NCI-H2196 treated with DMSO at 0.1 percent for 48 hours (cell line): Measurements from ENCODE around the gene ABCC10.
A peak's percentile ranks its signal among the peaks of the same experiment; 100 is the strongest.
"Not testable (repeated sequence)": the region's sequence is repeated elsewhere in the genome, so short reads cannot be mapped to it uniquely, and the experiment has no call there.

Source experiments
- DNase-seq: peaks from one replicate; lab custom pipeline; 2025; ENCODE audit not compliant: unreplicated experiment; lab: John Stamatoyannopoulos, UW

Gene ABCC10

GRCh38 chr6:43442935-43443334 lies 15.6 kb downstream of the ABCC10 start:
- DNase-seq: no peak

DNA sequence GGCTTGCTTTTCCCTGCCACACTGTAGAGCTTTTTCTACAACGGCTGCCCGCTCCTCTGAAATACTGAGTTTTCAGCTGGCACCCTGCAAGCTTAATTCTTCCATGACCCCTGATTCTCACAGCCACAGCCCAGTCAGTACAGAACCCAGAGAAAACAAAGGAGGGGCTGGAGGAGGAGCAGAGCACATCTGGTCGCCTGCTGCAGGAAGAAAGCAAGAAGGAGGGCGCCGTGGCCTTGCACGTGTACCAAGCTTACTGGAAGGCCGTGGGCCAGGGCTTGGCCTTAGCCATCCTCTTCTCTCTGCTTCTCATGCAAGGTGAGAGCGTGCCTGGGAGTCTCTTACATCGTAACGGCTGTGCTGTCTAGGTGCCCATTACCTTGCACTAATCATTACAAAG lies 16.7 kb downstream of the ABCC10 start:
- DNase-seq: no peak

DNA sequence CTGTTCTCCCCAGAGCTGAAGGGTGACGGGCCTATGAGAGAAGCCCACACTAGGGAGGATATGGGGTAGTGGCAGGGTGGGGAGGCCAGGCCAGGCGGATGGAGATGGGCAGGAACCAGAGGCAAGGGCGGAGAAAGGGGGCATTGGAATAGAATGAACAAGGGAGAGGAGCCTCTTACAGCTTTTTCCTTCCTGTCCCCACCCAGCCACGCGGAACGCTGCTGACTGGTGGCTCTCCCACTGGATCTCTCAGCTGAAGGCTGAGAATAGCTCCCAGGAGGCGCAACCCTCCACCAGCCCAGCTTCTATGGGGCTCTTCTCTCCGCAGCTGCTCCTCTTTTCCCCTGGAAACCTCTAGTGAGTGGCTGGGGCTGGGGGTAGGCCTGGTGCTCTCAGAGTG lies 17.2 kb downstream of the ABCC10 start:
- no peak for DNase-seq

- DNase-seq: no peak
These were observed 18.2 kb downstream of the ABCC10 start for GRCh38 chr6:43445576-43445975.

- DNase-seq: no peak
These were observed 20.3 kb downstream of the ABCC10 start for GRCh38 chr6:43447604-43448003.

- no peak for DNase-seq
These were observed 21.6 kb downstream of the ABCC10 start for GRCh38 chr6:43448916-43449315.

GRCh38 chr6:43450699-43451131 lies 23.4 kb downstream of the ABCC10 start:
- DNase-seq: no peak

DNA sequence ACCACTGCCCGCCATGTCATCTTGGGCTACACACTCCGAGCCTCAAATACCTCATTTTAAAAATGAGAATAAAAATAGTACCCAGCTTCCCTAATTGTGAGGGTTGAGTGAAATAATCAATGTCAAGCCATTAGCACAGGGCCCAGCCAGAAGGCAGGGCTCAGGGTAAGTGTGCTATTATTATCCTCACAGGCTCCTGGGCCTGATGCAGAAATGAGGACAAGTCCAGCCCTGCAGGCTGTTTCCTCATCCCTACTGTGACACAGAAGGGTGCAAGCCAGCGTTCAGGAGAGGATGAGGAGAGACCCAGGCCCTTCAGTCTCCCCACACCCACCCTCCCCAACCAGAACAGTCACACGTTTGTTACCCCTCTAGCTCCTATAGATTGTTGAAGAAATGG lies 24.0 kb downstream of the ABCC10 start:
- DNase-seq: no peak

DNA sequence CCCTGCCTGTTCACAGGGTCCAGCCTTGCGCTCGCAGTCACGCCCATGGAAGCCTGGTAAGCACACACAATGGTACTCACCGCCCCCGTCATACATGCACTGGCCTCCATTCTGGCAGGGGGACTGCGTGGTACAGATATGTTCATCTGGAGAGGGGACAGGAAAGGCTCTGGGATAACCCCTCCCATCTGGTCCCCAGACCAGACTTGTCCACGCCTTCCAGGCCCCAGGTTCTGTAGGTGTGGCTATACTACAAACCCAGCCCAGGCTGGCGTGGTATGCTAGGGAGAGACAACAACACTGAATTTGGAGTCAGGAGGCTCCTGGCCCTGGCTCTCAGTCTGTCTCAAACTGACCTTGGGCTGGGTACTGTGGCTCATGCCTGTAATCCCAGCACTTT lies 24.6 kb downstream of the ABCC10 start:
- DNase-seq: no peak

GRCh38 chr6:43452896-43453295 lies 25.6 kb downstream of the ABCC10 start:
- DNase-seq: no peak

DNA sequence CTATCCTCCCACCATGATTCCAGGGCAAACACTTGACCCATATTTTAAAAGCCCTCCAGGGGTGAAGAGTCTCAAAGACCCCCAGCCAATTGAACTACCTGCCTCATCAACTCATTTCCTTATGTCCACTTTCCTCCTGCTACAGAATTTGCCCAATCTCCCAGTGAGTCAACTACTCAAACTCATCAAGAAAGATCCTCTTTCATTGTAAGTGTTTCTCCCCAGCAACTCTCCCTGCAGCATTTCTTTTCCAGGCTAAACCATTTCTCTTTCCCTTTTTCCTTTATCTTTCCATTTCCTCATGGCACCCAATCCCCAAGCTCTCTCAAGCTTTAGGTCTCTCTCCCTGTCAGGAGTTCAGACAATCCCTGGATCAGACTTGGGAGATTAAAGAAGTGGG lies 26.5 kb downstream of the ABCC10 start:
- no peak for DNase-seq

- DNase-seq: no peak
These were observed 27.0 kb downstream of the ABCC10 start for GRCh38 chr6:43454290-43454695.

- DNase-seq: peak; percentile 54
These were observed 27.6 kb downstream of the ABCC10 start for GRCh38 chr6:43454696-43455530.

GRCh38 chr6:43455531-43456428 lies 28.4 kb downstream of the ABCC10 start, which contains the start of gene DLK2:
TSS of gene DLK2 (minus strand) at chr6:43455548. CDS start at chr6:43454825, 723 bp downstream.
- no peak for DNase-seq

DNA sequence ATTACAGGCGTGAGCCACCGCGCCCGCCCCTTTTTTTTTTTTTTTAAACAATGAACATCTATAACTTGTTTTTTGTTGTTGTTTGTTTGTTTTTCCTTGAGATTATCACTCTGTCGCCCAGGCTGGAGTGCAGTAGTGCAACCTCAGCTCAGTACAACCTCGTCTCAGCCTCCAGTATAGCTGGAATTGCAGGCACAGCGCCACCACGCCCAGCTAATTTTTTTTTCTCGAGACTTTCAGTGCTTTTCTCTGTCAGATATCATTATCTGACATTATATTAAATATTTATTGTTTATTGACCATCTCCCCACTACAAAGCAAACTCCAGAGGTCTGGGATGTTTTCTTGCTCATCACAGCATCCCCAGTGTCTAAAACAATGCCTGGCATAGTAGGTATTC lies 30.3 kb downstream of the ABCC10 start:
- DNase-seq: no peak

DNA sequence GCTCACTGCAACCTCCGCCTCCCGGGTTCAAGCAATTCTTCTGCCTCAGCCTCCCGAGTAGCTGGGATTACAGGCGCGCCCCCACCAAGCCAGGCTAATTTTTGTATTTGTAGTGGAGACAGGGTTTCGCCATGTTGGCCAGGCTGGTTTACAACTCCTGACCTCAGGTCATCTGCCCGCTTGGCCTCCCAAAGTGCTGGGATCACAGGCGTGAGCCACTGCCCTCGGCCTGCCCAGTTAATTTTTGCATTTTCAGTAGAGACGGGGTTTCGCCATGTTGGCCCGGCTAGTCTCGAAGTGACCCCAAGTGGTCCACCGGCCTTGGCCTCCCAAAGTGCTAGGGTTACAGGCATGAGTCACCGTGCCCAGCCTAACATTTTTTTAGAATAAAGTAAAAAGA lies 30.8 kb downstream of the ABCC10 start:
- DNase-seq: not testable (repeated sequence)

- DNase-seq: no peak
These were observed 32.2 kb downstream of the ABCC10 start for GRCh38 chr6:43459535-43459934.

DNA sequence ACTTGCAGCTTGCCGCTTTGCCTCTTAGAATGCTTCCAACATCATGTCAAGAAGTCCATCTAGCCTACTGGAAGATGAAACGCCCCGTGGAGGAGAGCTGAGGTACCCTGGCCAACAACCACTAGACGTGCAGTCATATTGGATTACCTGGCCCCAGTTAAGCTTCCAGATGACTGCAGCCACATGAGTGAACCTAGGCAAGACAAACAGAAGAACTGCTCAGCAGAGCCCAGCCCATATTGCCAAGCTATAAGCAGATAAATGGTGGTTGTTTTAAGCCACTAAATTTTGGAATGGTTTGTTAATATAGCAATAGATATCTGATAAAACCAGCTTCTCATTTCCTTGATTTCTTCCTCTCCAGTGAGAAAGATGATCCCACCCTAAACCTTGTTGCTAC lies 32.7 kb downstream of the ABCC10 start:
- no peak for DNase-seq

- no peak for DNase-seq
These were observed 34.6 kb downstream of the ABCC10 start for GRCh38 chr6:43461936-43462335.

DNA sequence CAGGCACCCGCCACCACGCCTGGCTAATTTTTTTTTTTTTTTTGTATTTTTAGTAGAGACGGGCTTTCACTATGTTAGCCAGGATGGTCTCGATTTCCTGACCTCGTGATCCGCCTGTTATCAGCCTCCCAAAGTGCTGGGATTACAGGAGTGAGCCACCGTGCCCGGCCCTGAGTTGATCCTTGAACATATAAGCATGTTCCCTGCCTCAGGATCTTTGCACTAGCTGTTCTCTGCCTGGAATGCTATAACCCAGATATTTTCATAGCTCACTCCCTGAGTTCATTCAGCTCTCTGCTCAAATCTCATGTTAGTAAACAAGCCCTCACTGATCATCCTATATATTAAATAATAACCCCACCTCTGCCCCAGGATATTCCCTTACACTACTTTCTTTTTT lies 37.0 kb downstream of the ABCC10 start:
- DNase-seq: no peak

DNA sequence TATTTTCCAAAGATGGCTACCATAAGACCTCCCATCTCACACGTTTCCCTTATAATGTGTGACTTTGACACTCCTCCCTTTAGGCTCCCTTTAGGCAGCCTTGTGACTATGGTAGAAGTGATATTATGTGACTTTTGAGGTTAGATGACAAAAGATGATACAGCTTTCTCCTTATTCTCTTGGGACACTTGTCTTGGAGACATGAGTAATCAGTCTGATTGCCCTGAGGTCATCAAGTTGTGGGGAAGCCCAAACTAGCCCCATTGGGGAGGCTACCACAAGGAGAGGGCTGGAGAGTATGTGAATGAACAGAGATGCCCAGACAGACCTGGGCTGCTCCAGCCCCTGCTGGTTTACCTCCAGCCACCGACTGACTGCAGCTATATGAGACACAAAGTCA lies 38.6 kb downstream of the ABCC10 start:
- DNase-seq: no peak

GRCh38 chr6:43467265-43467664 lies 39.9 kb downstream of the ABCC10 start:
- not testable (repeated sequence) for DNase-seq
